HG03571 (cell line): ENCODE results near the gene NPAS2.

Source experiments
- ATAC-seq: cut with Tn5 transposase; IDR thresholded peaks from one replicate; pipeline ENCODE4 v1.9.1; 2021; ENCODE audit not compliant: unreplicated experiment

NPAS2 gene

DNA sequence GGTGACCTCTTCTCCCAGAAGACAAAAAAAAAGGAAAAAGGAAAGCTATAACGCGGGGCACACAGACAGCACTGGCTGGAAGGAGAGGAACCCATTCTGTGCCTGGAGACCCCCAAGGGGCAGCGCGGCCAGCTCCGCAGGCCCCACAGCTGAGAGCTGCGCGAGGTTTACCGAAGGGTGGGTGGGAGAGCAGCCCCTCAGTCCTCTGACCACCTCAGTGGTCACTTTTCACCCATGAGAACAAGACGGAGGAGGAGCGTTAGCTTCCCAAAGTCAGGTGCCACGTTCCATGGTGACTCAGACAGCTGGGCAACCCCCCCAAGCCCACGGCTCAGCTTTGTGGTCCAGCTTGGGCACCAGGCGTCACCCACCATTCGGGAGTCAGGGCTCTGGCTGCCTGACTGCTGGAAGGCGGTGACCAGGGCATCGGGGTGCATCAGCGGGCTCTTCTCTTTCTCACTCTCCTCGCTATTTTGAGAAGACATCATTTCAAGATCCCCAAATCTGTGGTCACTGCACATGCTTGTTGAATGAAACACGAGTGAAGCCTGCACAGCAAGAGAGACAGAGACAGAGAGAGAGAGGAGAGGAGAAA lies 217.3 kb downstream of the NPAS2 start:
- ATAC-seq = no peak

DNA sequence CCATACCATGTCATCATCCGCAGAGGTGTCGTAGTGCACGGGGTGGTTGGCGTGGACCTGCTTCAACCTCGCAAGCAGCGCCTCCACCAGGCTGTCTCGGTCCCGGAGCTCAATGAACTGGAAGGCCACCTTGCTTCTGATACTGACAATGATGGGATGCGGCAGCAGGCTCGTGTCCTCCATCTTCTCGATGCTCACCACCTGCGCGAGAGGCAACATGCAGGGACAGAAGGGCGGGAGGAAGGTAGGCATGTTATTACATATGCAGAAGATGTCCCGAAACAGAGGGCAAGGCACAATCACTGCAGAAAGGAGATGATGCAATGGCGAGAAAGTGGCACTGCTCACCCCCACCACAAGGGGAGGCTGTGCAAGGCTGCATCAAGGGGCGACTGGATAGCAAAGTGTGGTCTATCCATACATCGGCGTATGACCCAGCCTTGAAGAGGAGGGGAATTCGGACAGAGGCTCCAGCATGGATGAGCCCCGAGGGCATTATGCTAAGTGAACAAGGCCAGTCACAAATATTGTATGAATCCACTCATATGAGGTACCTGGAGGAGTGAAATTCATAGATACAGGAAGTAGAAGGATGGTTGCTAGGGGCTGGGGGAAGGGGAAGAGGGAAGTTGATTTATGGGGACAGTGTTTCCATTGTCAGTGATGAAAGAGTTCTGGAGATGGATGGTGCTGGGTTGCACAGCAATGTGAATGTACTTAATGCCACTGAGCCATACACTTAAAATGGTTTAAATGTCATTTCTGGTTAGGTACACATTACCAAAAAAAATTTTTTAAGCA lies 218.7 kb downstream of the NPAS2 start:
- no peak for ATAC-seq

DNA sequence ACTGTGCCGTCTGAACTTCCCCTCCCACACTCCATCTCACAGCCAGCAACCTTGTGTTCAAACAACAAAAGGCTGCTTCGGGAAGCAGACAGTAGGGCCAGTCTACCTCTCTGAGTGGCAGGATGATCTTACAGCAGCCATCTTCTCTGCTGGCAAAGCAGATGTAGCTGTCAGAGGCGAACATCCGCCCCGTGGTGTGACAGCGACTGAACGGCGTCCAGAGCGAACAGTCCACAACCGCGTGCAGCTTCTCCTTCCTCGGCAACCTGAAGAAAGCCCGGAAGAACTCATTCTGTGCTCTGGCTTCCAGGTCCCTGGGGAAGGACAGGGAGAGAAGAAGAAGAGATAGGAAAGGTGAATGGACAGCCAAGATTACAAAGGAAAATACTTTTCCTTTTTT lies 220.1 kb downstream of the NPAS2 start:
- no peak for ATAC-seq

DNA sequence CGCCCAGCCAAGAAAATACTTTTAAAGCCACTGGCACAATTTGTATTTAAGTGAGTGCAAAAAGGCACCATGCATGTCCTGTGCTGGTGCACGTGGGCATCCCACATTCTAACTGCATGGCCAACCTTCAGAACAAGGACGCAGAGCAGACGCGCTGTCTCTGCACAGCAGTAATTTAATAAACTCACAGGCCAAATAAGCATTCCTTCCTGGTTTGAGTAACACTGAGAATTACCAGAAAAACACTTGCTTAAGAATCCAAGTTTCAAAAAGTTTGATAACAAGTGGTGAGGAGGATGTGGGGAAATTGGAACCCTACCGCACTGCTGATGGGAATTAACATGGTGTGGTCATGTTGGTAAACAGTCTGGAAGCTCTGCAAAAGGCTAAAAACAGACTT lies 220.8 kb downstream of the NPAS2 start:
- no peak for ATAC-seq

DNA sequence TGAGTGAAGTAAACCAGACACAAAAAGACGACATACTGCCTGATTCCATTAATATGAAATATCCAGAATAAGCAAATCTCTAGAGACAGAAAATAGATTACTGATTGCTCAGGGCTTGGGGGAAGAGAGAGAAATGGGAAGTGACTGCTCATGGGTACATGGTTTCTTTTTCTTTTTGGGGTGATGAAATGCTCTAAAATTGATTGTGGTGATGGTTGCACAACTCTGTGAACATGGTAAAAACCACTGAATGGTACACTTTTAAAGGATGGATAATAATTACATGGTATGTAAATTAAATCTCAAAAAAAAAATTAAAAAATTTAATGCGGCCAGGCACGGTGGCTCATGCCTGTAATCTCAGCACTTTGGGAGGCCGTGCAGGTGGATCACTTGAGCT lies 221.5 kb downstream of the NPAS2 start:
- ATAC-seq = no peak

DNA sequence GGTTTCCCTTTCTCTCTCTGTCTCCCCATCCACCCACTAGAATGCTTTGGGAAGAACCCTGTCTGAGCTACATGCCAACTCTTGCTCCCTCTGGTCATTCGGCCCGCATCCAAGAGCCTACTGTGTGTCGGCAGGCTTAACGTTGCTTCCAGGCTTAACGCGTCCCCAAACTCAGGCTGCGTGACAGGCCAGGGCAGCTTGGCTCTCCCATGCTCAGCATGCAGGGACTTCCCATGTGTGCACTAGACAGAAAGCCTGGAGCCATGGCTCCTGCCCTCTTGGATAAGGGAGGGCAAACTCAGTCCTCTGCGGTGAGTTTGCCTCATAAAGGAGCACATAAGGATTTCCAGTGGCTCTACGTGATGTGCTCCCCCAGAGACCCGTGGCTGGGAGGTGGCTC lies 225.4 kb downstream of the NPAS2 start:
- no peak for ATAC-seq
